Lung (tissue), 12 donors: ENCODE results near the gene AK8. TPM values are rescaled to one million over a fixed set of nuclear protein-coding genes. Genes with fewer than 3 reads are reported as not detected.

Source experiments
- ATAC-seq: fragments of 200-7000 bp; cut with Tn5 transposase; one replicate; pipeline ENCODE4 v1.9.1; 2020; ENCODE audit warnings: moderate number of reproducible peaks; ENCODE audit not compliant: insufficient read depth, low FRiP score
- DNase-seq, 3 donors: peaks; one replicate each; pipeline ENCODE4 v3.0.0-alpha.2; 2013 to 2017
- H3K27ac ChIP-seq, 2 donors: one replicate each; pipeline ENCODE4 v1.5.1; 2013; ENCODE audit warnings: mild to moderate bottlenecking in 2 of 2, moderate library complexity in 2 of 2, control low read depth in 1 of 2, inconsistent platforms in 1 of 2, low read depth in 1 of 2, low read length in 1 of 2
- H3K27me3 ChIP-seq, 3 donors: one replicate each; pipeline ENCODE4 v1.5.1; 2013; ENCODE audit warnings: low read length in 2 of 3; ENCODE audit not compliant: control insufficient read depth in 3 of 3, insufficient read depth in 3 of 3
- H3K36me3 ChIP-seq, 4 donors: one replicate each; pipeline ENCODE4 v1.5.1; 2013; ENCODE audit warnings: low read length in 4 of 4, mild to moderate bottlenecking in 1 of 4, moderate library complexity in 1 of 4; ENCODE audit not compliant: control insufficient read depth in 4 of 4, insufficient read depth in 4 of 4
- H3K4me1 ChIP-seq, 5 donors: one replicate each; pipeline ENCODE4 v1.5.1; 2013; ENCODE audit warnings: low read length in 5 of 5, mild to moderate bottlenecking in 2 of 5, moderate library complexity in 1 of 5; ENCODE audit not compliant: control insufficient read depth in 5 of 5, insufficient read depth in 5 of 5
- H3K4me3 ChIP-seq: one replicate; pipeline ENCODE4 v1.5.1; 2013; ENCODE audit warnings: mild to moderate bottlenecking, control low read depth, moderate library complexity
- H3K9ac ChIP-seq, 2 donors: one replicate each; pipeline ENCODE4 v1.5.1; 2013; ENCODE audit warnings: low read length in 2 of 2, control low read depth in 1 of 2; ENCODE audit not compliant: insufficient read depth in 1 of 2
- H3K9me3 ChIP-seq, 4 donors: one replicate each; pipeline ENCODE4 v1.5.1; 2013; ENCODE audit warnings: low read length in 3 of 4, mild to moderate bottlenecking in 1 of 4, moderate library complexity in 1 of 4; ENCODE audit not compliant: control insufficient read depth in 4 of 4, insufficient read depth in 3 of 4
- WGBS, 2 donors: extraction: QIAGEN DNeasy Blood & Tissue Kit; methylation state at CpG; one replicate each; pipeline ENCODE4 v1.1.7; 2013; 5-methylcytosine and 5-hydroxymethylcytosine counted together
- polyA plus RNA-seq, 2 donors: library from polyadenylated mRNA; stranded (reverse); fragments of 200-250 nt; gene quantifications; one replicate each; pipeline ENCODE4 v1.2.1, GENCODE V29; 2013
- total RNA-seq, 2 donors: library from RNA; depleted of rRNA in 1 of 2; stranded (reverse); fragments of >200 nt in 1 of 2; gene quantifications; one replicate each; pipeline ENCODE4 v1.2.1, GENCODE V29; 2014 to 2021
- TF ChIP-seq, protein P1 (sequence below): IDR thresholded peaks from 2 replicates; pipeline ENCODE4 v1.5.1; 2012; ENCODE audit warnings: mild to moderate bottlenecking; ENCODE audit errors: control extremely low read depth, extremely low read depth
- donor health status: control.
- donor health status: control.
- donor health status: Bipolar disorder and iron deficiency.
- donor health status: healthy.
- donor health status: DM: yes; HTN: yes; CAD: no.

The AK8 gene
- total and polyA plus RNA-seq, 4 donors, result 1.9 to 10.6 (median 3.7) TPM

DNA sequence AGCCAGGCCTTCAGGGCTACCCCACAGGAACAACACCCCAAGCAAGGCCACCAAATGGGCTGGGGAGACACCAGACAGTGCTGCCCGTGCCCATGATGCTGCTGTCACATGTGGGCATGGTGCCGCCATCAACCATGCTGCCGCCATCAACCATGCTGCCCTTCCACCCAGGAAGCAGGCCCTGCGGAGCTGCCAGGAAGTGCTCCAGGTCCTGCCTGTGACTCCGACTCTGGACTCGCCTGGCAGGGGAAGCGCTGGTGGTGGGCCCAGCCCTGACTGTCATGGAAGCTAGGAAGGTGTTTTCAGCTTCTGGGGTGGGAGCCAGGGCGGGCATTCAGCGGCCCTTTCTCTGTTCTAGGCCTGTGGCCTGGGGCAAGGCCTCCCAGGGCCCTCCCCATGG is 8.8 kb downstream of the AK8 start:
- Histone ChIP-seq H3K9me3 (peaks cover 0 to 2% (median 0%) of the 10 kb centered on the region in 4 donors), H3K9ac (no peak overlapping the region), H3K4me1 (no peaks in the 10 kb centered on the region), H3K4me3 (no peak overlapping the region), H3K36me3 (no peaks in the 10 kb centered on the region), H3K27ac (no peak overlapping the region), H3K27me3 (no peaks in the 10 kb centered on the region)
- WGBS, 2 donors, result 93 to 95% methylated on average over 9 of the region's 9 CpGs
- no peak for DNase-seq
- no peak for ATAC-seq
- TF ChIP-seq, protein P1, sequence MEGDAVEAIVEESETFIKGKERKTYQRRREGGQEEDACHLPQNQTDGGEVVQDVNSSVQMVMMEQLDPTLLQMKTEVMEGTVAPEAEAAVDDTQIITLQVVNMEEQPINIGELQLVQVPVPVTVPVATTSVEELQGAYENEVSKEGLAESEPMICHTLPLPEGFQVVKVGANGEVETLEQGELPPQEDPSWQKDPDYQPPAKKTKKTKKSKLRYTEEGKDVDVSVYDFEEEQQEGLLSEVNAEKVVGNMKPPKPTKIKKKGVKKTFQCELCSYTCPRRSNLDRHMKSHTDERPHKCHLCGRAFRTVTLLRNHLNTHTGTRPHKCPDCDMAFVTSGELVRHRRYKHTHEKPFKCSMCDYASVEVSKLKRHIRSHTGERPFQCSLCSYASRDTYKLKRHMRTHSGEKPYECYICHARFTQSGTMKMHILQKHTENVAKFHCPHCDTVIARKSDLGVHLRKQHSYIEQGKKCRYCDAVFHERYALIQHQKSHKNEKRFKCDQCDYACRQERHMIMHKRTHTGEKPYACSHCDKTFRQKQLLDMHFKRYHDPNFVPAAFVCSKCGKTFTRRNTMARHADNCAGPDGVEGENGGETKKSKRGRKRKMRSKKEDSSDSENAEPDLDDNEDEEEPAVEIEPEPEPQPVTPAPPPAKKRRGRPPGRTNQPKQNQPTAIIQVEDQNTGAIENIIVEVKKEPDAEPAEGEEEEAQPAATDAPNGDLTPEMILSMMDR, result no peak

- ATAC-seq (no peak), DNase-seq (no peak)
- no peaks in the 10 kb centered on the region for H3K36me3 ChIP-seq
- H3K4me3 ChIP-seq, result no peak overlapping the region
- H3K4me1 ChIP-seq, result no peaks in the 10 kb centered on the region
- 80 to 86% methylated on average over 8 of the region's 8 CpGs for WGBS, 2 donors
- H3K9ac ChIP-seq, result no peak overlapping the region
- no peak overlapping the region for H3K27ac ChIP-seq
- H3K9me3 ChIP-seq, result peaks cover 0 to 2% (median 0%) of the 10 kb centered on the region in 4 donors
- no peaks in the 10 kb centered on the region for H3K27me3 ChIP-seq
- TF ChIP-seq, protein P1, result no peak
These were observed 11.2 kb downstream of the AK8 start for GRCh38 chr9:132866898-132867297.

DNA sequence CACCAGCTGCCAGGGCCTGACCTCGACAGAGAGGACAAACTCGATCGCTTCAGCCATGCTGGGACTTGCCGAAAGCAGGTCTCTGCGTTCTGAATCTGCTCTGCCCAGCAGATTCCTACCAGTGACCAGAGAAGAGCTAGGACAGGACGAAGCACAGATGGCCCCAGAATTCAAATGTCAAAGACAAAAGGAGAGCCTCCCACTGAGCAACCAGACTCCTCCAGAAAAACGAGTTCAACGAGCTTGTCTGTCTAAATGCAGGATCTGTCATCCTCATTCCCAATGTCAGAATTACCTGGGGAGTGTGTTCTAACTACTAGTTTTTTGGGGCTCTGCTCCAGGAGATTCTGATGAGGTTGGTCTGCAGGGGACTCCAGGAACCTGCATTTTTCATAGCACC is 13.4 kb downstream of the AK8 start:
- ATAC-seq (no peak), DNase-seq (no peak)
- TF ChIP-seq, protein P1, result no peak
- H3K9ac ChIP-seq, result no peak overlapping the region
- no peaks in the 10 kb centered on the region for H3K36me3 ChIP-seq
- WGBS, 2 donors, result 74 to 81% methylated on average over 8 of the region's 8 CpGs
- no peak overlapping the region for H3K27ac ChIP-seq
- H3K9me3 ChIP-seq, result peaks cover 0 to 2% (median 0%) of the 10 kb centered on the region in 4 donors
- no peaks in the 10 kb centered on the region for H3K27me3 ChIP-seq
- no peak overlapping the region for H3K4me3 ChIP-seq
- H3K4me1 ChIP-seq, result no peaks in the 10 kb centered on the region

DNA sequence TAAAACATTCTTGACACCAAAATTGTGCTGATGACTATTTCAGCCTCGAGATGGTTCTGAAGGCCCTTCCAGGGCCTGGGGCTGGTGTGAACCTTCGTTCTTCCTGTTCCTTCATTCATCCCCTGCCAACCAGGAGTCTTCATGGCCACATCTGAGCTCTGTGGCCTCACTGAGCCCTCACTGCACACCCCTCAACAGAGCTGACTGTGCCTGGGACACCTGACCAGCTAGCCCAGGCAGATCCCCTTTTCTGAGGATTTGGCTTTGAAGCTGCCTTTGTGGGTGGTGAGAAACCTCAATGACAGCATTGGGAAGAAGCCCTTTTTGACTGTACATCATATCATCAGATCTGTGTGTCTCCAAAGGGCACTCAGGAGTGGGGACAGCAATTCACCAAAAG is 13.8 kb downstream of the AK8 start:
- no peak overlapping the region for H3K27ac ChIP-seq
- DNase-seq, result no peak
- no peak for ATAC-seq
- no peaks in the 10 kb centered on the region for H3K27me3 ChIP-seq
- TF ChIP-seq, protein P1, result no peak
- H3K4me1 ChIP-seq, result no peaks in the 10 kb centered on the region
- no peak overlapping the region for H3K4me3 ChIP-seq
- 74 to 82% methylated on average over 2 of the region's 2 CpGs for WGBS, 2 donors
- peaks cover 0 to 2% (median 0%) of the 10 kb centered on the region in 4 donors for H3K9me3 ChIP-seq
- H3K36me3 ChIP-seq, result no peaks in the 10 kb centered on the region
- no peak overlapping the region for H3K9ac ChIP-seq
